Measurements from ENCODE around the gene CXCL11.
"Not testable (repeated sequence)": the region's sequence is repeated elsewhere in the genome, so short reads cannot be mapped to it uniquely, and the experiment has no call there.

The CXCL11 gene

GRCh38 chr4:76035799-76036380, at the start of gene CXCL11:
CXCL11 (minus strand) TSS chr4:76036070; CDS start chr4:76035987, 83 bp downstream.
- DNase-seq (ENCODE audit: low read depth) = no peak

DNA sequence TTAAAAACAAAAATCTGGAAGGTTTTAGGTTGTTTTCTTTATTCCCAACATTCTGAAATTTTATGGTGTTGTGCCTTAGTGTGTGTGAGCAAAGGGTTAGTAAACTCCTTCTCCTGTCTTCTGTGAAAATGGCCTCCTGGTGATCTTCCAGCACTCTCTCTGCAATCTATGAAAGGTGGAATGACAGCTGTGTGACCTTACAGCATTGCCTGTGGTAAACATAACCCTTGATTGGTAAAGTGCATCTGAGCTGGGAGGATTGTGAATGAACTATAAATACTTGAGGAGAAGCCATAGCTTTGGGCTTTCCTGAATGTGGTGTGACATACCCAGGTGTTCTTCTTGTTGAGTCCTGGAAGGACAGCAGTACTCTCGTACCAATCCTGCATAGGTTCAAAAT, 48.7 kb upstream of the CXCL11 start:
- DNase-seq (ENCODE audit: low read depth) = no peak

DNA sequence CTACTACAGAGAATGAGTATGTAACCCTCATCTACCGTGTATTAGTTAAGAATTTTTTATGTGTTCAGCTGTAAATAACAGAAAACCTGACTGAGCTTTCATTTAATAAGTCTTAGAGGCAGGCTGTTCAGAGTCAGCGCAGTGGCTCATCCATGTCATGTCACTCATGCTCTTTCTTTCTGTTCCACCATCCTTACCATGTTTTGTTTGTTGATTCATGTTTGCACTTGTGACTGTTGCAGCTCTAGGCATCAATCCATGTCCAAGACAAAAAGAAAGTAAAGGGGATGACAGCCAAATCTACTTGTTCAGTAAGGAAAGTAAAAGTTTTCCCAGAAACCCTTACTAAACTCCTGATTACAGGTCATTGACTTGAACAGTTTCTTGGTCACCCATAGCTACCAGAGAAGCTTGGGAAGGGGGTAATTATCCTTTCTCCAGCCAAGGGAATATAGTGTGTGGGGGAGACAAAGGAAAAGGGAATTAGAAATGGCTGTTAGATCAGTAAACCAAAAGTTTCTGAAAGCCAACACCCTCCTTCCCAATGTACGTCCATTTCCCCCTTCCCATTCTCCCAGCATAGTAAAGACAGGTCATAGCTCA, 47.6 kb upstream of the CXCL11 start:
- DNase-seq (ENCODE audit: low read depth) = no peak

DNA sequence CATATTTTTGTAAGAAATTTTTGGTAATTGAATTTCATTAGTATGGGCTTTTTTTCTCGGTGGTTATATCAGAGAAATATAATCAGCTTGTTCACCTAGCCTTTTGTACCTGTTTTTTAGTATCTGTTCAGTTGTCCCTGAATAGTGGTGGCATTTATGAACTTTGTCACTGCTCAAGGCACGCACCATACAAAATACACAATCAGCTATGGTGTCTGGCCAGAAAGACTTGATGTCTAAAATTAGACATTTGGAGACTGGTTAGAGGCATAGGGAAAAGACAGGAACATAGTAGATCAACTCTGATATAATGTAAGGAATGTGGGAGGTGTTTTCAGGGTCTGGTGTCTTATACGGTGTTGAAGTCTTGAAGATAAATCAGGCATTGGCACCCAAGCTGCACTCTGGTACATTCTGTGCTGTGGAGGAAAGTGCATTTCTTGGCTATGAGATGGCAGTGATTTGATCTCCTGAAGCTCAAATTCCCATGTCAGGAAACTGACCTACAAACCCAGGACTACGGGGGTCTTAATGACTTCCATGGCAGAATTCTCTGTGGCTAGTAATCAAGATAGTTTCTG, 42.3 kb upstream of the CXCL11 start:
- no peak for DNase-seq (ENCODE audit: low read depth)

DNA sequence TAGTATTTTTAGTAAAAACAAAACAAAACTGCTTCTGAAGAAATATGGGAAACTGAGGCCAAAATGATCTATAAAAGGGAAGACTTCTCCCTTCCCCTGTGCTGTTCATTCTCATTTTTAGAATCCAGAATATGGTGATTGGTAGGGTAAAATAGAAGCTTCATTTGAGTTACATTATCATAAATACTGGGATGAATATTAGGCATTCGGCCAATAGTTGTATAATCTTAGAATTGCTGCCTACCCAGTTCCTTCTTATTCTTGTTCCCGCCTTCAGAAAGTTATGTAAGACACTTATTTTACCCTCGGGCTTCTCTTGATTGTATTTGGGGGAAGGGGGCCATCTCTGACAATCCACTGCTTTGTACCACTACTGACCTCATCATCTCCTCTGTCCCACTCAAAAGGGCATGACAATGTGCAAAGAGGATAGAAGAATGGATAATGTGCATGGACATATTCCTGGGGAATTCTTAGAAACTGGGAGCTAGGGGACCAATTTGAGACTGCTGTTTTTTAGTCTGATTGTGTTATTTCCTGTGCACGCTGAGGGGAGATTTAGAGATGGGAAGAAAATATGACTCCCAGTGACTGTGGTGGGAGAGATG, 39.2 kb upstream of the CXCL11 start:
- no peak for DNase-seq (ENCODE audit: low read depth)

DNA sequence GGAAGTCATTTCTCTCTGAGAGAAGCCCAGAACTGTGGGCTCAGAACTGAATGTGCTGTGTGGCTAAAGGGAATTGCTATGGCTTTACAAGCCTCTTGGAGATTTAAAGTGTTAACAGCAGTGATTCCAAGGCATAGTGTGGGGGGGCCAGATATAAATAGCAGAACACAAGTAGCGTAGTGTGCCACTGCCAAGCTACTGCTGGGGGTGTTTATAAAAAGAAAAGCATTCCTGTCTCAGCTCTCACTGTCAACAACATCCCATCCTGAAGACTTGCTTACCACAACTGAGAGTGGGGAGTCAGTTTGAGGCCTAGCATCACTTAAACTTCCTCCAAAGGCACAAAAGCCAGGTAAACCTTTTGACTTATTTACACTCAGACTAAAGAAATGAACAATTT, 38.6 kb upstream of the CXCL11 start, which contains the start of gene ART3:
ART3 (plus strand) TSS at position 242 of the 400 bp plus-strand sequence. CDS start 1,181 bp downstream, outside the sequence.
- DNase-seq (ENCODE audit: low read depth) = no peak

DNA sequence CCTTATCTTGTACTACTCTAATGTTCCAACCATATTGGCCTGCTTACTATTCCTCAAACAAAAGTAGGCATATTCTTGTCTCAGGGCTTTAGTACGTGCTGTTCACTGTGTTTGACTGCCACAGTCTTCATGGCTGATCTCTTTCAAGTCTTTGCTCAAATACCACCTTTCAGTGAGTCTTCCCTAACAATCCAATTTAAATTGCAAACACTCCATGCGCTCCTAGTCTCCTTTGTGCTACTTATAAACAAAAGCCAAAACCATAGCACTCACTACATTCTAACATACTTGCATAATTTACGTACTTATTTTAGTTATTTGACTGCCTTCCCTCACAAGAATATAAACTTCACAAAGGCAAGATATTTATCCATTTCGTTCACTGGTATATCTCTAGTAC, 36.9 kb upstream of the CXCL11 start:
- no peak for DNase-seq (ENCODE audit: low read depth)

DNA sequence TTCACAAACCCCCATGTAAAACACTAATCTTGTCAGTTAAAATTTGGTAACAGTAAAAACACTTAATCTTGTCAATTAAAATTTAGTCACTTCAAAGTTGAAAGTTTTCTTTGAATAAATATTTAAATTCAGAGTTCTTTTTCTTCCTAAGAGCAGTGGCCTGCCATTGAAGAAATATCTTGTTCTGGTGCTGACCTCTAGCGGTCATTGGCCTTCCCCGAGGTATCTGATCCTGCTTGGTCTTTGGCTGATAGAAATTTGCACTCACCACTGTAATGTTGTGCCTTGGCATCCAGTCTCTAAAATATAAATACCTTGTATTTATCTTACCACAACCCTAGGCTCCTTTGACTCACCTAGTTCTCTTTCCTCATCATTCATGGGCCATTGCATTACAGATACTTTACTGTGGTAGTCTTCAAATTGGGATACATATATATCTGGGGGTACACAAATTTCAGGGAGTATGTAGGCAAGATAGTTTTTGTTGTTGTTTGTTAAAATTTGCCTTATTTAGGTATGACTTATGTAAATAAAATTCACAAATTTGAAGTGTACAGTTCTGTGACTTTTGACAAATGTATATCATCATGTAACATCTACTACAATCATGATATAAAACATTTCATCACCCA, 31.9 kb upstream of the CXCL11 start:
- peak; percentile 66 for DNase-seq (ENCODE audit: low read depth)

GRCh38 chr4:76066546-76066945, 30.7 kb upstream of the CXCL11 start:
- no peak for DNase-seq (ENCODE audit: low read depth)

GRCh38 chr4:76061982-76062381, 26.1 kb upstream of the CXCL11 start:
- no peak for DNase-seq (ENCODE audit: low read depth)

DNA sequence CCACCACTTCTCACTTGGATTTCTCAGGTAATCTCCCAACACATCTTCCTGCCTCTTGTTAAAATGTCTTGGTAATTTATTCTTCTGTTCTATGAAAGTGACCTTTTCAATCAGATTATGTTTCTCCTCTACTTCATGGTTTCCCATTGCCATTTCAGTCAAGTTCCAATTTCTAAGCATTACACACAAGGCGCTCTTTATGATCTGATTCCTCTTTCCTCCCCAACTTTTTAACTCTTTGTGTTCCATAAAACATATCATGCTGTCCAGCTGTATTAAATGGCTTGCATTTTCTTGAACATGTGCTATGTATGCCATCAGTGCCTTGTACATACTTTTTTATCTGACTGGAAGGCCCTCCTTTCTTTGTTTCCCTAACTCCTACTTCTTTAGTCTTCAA, 25.6 kb upstream of the CXCL11 start:
- DNase-seq (ENCODE audit: low read depth) = no peak

DNA sequence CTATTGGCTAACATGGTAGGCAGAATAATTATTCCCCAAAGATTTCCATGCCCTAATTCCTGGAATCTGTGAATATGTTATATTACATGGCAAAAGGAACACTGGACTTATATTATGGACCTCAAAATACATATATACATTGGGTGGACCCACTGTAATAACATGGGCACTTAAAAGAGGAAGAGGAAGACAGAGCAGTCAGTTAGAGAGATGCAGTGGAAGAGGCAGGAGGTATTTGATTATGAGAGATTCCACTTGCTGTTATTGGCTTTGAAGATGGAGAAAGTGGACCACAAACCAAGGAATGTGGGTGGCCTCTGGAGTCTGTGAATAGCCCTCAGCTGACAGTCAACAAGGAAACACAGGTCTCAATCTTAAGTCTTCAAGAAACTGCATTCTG, 24.6 kb upstream of the CXCL11 start:
- DNase-seq (ENCODE audit: low read depth) = no peak

GRCh38 chr4:76059750-76060149, 23.9 kb upstream of the CXCL11 start:
- DNase-seq (ENCODE audit: low read depth) = no peak

- no peak for DNase-seq (ENCODE audit: low read depth)
Observed at GRCh38 chr4:76058888-76059426, 23.1 kb upstream of the CXCL11 start.

- no peak for DNase-seq (ENCODE audit: low read depth)
Observed at GRCh38 chr4:76058302-76058701, 22.4 kb upstream of the CXCL11 start.

GRCh38 chr4:76055421-76055820, 19.6 kb upstream of the CXCL11 start:
- DNase-seq (ENCODE audit: low read depth) = no peak

- DNase-seq (ENCODE audit: low read depth) = no peak
Observed at GRCh38 chr4:76055016-76055415, 19.1 kb upstream of the CXCL11 start.

DNA sequence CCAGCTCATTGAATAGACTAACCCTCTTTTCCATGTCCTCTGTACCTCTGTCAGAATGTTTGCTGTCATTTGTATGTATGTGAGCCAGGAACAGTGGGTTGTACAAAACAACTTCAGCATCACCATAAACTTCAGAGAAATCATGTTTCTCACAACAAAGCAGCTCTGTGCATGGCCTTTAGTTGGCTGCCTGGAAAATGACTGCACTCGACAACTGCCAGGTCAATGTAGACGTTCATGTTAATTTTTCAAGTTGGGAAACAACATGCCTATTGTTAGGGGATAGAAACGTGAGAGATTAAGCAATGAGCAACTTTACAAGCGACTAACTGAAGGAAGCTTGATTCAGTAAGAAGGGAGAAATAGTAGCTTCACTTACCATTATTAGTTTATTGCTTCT, 17.9 kb upstream of the CXCL11 start:
- no peak for DNase-seq (ENCODE audit: low read depth)

GRCh38 chr4:76050560-76051050, 14.7 kb upstream of the CXCL11 start:
- DNase-seq (ENCODE audit: low read depth) = not testable (repeated sequence)

GRCh38 chr4:76049860-76050416, 14.1 kb upstream of the CXCL11 start:
- not testable (repeated sequence) for DNase-seq (ENCODE audit: low read depth)

GRCh38 chr4:76044686-76045085, 8.8 kb upstream of the CXCL11 start:
- not testable (repeated sequence) for DNase-seq (ENCODE audit: low read depth)

DNA sequence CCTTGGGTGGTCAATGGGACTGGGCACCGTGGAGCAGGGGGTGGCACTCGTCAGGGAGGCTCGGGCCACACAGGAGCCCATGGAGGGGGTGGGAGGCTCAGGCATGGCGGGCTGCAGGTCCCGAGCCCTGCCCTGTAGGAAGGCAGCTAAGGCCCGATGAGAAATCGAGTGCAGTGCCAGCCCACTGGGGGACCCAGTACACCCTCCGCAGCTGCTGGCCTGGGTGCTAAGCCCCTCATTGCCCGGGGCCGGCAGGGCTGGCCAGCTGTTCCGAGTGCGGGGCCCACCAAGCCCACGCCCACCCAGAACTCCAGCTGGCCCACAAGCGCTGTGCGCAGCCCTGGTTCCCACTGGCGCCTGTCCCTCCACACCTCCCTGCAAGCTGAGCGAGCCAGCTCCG, 7.4 kb upstream of the CXCL11 start:
- DNase-seq (ENCODE audit: low read depth) = not testable (repeated sequence)
